SK-N-SH (cell line): ENCODE results near the gene CBX7. TPM values are rescaled to one million over a fixed set of nuclear protein-coding genes. Genes with fewer than 3 reads are reported as not detected.

ENCODE experiments used
- CTCF ChIA-PET: fragments of 300-600, 350-600 bp; formaldehyde crosslinking; extraction: SDS; loops from one replicate; lab custom pipeline; 2021; lab: Yijun Ruan, JAX
- POLR2A ChIA-PET: fragments of 350-600 bp; sonication (Branson Sonifier 250); formaldehyde crosslinking; extraction: SDS; loops from one replicate; lab custom pipeline; 2020; ENCODE audit warnings: antibody characterized with exemption, inconsistent platforms; lab: Yijun Ruan, JAX
- DNase-seq: peaks from one replicate; pipeline ENCODE4 v3.0.0; 2012
- H2AFZ ChIP-seq: fragments of 200-600 bp; sonication (generic); 2 replicates; pipeline ENCODE4 v1.8.1; 2016; ENCODE audit warnings: antibody characterized with exemption, mild to moderate bottlenecking, low read depth
- H3F3A ChIP-seq: fragments of 200-600 bp; sonication (generic); replicated peaks from 2 replicates; pipeline ENCODE3; 2016; ENCODE audit warnings: antibody characterized with exemption, mild to moderate bottlenecking; ENCODE audit not compliant: insufficient read depth
- H3K27ac ChIP-seq, 2 experiments: fragments of 200-500 bp in 1 of 2; fragments of 200-600 bp in 1 of 2; sonication (Bioruptor generic) in 1 of 2; sonication (generic), shearing (Covaris generic) in 1 of 2; 2 replicates each; pipeline versions ENCODE4 v1.5.1 to v1.6.1; 2014 to 2016; ENCODE audit warnings: low read depth in 2 of 2, inconsistent platforms in 1 of 2, low read length in 1 of 2, mild to moderate bottlenecking in 1 of 2, mixed read lengths in 1 of 2
- H3K27me3 ChIP-seq: fragments of 200-600 bp; sonication (generic), shearing (Covaris generic); 2 replicates; pipeline ENCODE4 v1.6.1; 2016; ENCODE audit warnings: mixed run types; ENCODE audit not compliant: insufficient read depth
- H3K36me3 ChIP-seq, 2 experiments: fragments of 200-500 bp in 1 of 2; fragments of 200-600 bp in 1 of 2; sonication (Bioruptor generic) in 1 of 2; sonication (generic) in 1 of 2; replicated peaks in 1 of 2; 2 replicates each; pipeline versions ENCODE3 to v1.5.1; 2014 to 2016; ENCODE audit warnings: low read length in 1 of 2, mild to moderate bottlenecking in 1 of 2; ENCODE audit not compliant: insufficient read depth in 2 of 2, control insufficient read depth in 1 of 2
- H3K4me1 ChIP-seq, 2 experiments: fragments of 200-500 bp in 1 of 2; fragments of 200-600 bp in 1 of 2; sonication (Bioruptor generic) in 1 of 2; sonication (generic), shearing (Covaris generic) in 1 of 2; 2 replicates each; pipeline versions ENCODE4 v1.5.1 to v1.6.1; 2014 to 2016; ENCODE audit warnings: low read depth in 1 of 2, low read length in 1 of 2, mixed run types in 1 of 2; ENCODE audit not compliant: insufficient read depth in 2 of 2, control insufficient read depth in 1 of 2
- H3K4me2 ChIP-seq: fragments of 200-600 bp; sonication (generic), shearing (Covaris generic); 2 replicates; pipeline ENCODE4 v1.6.1; 2017; ENCODE audit warnings: mixed run types
- H3K4me3 ChIP-seq, 2 experiments: fragments of 200-500 bp in 1 of 2; fragments of 200-600 bp in 1 of 2; sonication (Bioruptor generic) in 1 of 2; sonication (generic), shearing (Covaris generic) in 1 of 2; 2 replicates each; pipeline versions ENCODE4 v1.5.1 to v1.8.1; 2014 to 2016; ENCODE audit warnings: low read depth in 2 of 2, inconsistent platforms in 1 of 2, low read length in 1 of 2, mild to moderate bottlenecking in 1 of 2, mixed read lengths in 1 of 2, moderate library complexity in 1 of 2
- H3K79me2 ChIP-seq: fragments of 200-600 bp; sonication (generic); 2 replicates; pipeline ENCODE4 v1.8.1; 2017; ENCODE audit warnings: mild to moderate bottlenecking; ENCODE audit not compliant: insufficient read depth
- H3K9ac ChIP-seq: fragments of 200-600 bp; sonication (generic); 2 replicates; pipeline ENCODE4 v1.6.1; 2017; ENCODE audit warnings: mixed run types
- H3K9me2 ChIP-seq: fragments of 200-600 bp; sonication (generic); 2 replicates; pipeline ENCODE4 v1.6.1; 2017; ENCODE audit warnings: mixed run types
- H3K9me3 ChIP-seq: fragments of 200-600 bp; sonication (generic); 2 replicates; pipeline ENCODE4 v1.6.1; 2017; ENCODE audit warnings: mixed run types, mild to moderate bottlenecking, moderate library complexity
- H4K20me1 ChIP-seq: fragments of 200-600 bp; sonication (generic); 2 replicates; pipeline ENCODE4 v1.6.1; 2017; ENCODE audit warnings: mild to moderate bottlenecking, mixed run types; ENCODE audit not compliant: insufficient read depth
- FOXJ3 ChIP-seq: sonication (generic); formaldehyde crosslinking; IDR thresholded peaks from 2 replicates; pipeline ENCODE4 v1.5.1; 2020; ENCODE audit warnings: mild to moderate bottlenecking, missing genetic modification reagents
- GATA2 ChIP-seq: sonication (generic); formaldehyde crosslinking; IDR thresholded peaks from 2 replicates; pipeline ENCODE4 v1.5.0; 2020; ENCODE audit warnings: mild to moderate bottlenecking, missing genetic modification reagents
- MEF2A ChIP-seq: IDR thresholded peaks from 2 replicates; pipeline ENCODE4 v1.4.0; 2012; ENCODE audit warnings: low read depth, borderline replicate concordance
- RCOR1 ChIP-seq: fragments of 150-350 bp; IDR thresholded peaks from 2 replicates; pipeline ENCODE4 v1.6.1; 2017; ENCODE audit warnings: antibody characterized with exemption, low read length
- RXRA ChIP-seq: IDR thresholded peaks from 2 replicates; pipeline ENCODE4 v1.4.0; 2012; ENCODE audit warnings: low read depth, mild to moderate bottlenecking, borderline replicate concordance
- WGBS: methylation state at CpG from one replicate; pipeline ENCODE4 v1.1.6; 2017; ENCODE audit warnings: low lambda C conversion rate; 5-methylcytosine and 5-hydroxymethylcytosine counted together
- polyA plus RNA-seq, 3 experiments: library from polyadenylated mRNA; depleted of rRNA; stranded (reverse); fragments of >200 nt; gene quantifications; 2 replicates each; pipeline ENCODE4 v1.2.3, GENCODE V29; 2012
- TF ChIP-seq, protein P1 (sequence below): IDR thresholded peaks from 2 replicates; pipeline ENCODE4 v1.6.1; 2012; ENCODE audit warnings: mild to moderate bottlenecking, low read depth, low read length, moderate library complexity

The CBX7 gene
- polyA plus RNA-seq, 1 of the 3 experiments (the other 2 are of a cell fraction) = 2.3 TPM

DNA sequence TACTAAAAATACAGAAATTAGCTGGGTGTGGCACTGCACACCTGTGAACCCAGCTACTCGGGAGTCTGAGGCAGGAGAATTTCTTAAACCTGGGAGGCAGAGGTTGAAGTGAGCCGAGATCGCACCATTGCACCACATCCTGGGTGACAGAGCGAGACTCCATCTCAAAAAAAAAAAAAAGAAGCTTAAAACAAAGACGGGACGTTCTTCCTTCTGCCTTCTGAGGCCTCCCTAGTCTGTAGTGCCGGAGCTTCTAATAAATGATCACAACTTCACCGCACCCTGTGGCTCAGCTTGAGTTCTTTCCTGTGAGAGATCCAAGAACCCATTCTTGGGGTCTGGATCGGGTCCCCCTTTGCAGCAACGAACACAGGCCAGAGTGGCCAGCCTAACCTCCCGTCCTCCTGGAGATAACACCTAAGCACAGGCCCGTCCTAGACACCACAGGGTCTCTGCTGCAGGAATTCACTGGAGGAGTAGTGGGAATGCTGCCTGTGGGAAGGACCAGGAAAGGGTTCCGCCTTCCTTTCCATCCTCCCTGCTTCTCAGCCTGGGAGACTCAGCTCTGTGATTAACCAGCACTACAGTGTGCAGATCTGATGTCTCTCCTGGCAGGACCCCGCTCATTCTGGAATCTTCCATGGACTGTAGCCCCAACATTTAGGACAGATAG is 57.6 kb downstream of the CBX7 start:
- WGBS = 91% methylated on average over 8 of the region's 14 CpGs
- Histone ChIP-seq H3K4me1 (no peaks in the 10 kb centered on the region; a peak in 1 of 4 replicates), H4K20me1 (no peaks in the 10 kb centered on the region), H3K27ac (no peak overlapping the region), H3F3A (no peaks in the 10 kb centered on the region), H3K4me2 (no peak overlapping the region), H3K4me3 (no peak overlapping the region), H3K79me2 (no peaks in the 10 kb centered on the region), H3K9ac (no peak overlapping the region), H2AFZ (no peak overlapping the region), H3K9me3 (no peaks in the 10 kb centered on the region), H3K36me3 (no peaks in the 10 kb centered on the region), H3K27me3 (no peaks in the 10 kb centered on the region), H3K9me2 (no peaks in the 10 kb centered on the region)
- ChIA-PET CTCF (no interaction called here), POLR2A (no interaction called here)
- TF ChIP-seq GATA2 (CRISPR knock-in tag) = no peak
- no peak for DNase-seq

DNA sequence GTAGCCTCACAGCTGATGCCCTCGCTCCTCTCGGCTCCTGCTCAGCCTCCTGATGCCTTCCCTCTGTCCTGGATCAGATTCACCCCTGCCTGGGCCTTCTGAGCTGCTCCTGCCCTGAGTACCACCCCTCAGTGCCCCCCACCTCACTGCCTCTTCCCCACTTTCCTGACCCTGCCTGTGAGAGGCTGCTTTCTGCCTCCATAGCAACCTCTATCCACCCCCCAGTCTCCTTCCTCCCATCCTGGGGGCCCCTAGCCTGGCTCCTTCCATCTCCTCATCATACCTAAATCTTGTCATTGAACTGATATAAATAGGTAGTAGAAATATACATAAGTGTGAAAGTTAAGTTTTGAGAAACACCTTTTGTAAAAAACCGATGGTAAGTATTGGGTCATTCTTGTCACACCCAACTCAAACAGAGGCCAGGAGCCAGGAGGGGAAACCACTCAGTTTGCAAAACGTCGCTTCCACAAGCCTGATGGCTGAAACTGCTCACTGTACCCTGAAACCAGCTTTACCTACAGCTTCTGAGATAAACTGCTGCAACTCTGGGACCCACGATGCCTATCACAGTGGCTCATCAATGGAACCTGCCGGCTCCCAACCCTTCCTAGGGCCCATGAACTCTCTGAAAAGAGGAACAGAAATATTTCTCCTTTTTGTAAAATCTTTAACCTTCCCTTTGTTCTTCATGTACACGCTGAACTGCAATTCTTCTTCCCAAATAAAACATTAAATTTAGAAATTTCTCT is 60.2 kb downstream of the CBX7 start:
- H3K4me2 ChIP-seq = no peak overlapping the region
- 65% methylated on average over 4 of the region's 8 CpGs for WGBS
- ChIA-PET POLR2A (no interaction called here), CTCF (no interaction called here)
- no peaks in the 10 kb centered on the region for H3K9me2 ChIP-seq
- no peak overlapping the region for H3K27ac ChIP-seq
- H3K9ac ChIP-seq = no peak overlapping the region
- no peak overlapping the region for H2AFZ ChIP-seq
- no peaks in the 10 kb centered on the region for H3K79me2 ChIP-seq
- H3K36me3 ChIP-seq = no peaks in the 10 kb centered on the region
- TF ChIP-seq RCOR1 = no peak
- no peak for TF ChIP-seq FOXJ3
- TF ChIP-seq MEF2A = no peak
- TF ChIP-seq, protein P1, sequence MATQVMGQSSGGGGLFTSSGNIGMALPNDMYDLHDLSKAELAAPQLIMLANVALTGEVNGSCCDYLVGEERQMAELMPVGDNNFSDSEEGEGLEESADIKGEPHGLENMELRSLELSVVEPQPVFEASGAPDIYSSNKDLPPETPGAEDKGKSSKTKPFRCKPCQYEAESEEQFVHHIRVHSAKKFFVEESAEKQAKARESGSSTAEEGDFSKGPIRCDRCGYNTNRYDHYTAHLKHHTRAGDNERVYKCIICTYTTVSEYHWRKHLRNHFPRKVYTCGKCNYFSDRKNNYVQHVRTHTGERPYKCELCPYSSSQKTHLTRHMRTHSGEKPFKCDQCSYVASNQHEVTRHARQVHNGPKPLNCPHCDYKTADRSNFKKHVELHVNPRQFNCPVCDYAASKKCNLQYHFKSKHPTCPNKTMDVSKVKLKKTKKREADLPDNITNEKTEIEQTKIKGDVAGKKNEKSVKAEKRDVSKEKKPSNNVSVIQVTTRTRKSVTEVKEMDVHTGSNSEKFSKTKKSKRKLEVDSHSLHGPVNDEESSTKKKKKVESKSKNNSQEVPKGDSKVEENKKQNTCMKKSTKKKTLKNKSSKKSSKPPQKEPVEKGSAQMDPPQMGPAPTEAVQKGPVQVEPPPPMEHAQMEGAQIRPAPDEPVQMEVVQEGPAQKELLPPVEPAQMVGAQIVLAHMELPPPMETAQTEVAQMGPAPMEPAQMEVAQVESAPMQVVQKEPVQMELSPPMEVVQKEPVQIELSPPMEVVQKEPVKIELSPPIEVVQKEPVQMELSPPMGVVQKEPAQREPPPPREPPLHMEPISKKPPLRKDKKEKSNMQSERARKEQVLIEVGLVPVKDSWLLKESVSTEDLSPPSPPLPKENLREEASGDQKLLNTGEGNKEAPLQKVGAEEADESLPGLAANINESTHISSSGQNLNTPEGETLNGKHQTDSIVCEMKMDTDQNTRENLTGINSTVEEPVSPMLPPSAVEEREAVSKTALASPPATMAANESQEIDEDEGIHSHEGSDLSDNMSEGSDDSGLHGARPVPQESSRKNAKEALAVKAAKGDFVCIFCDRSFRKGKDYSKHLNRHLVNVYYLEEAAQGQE = no peak
- TF ChIP-seq RXRA = no peak
- no peaks in the 10 kb centered on the region for H4K20me1 ChIP-seq
- no peak for DNase-seq
- peaks cover 0 to 6% of the 10 kb centered on the region in 2 experiments; a peak in 1 of 4 replicates for H3K4me1 ChIP-seq
- no peak overlapping the region for H3K4me3 ChIP-seq
- no peaks in the 10 kb centered on the region for H3K9me3 ChIP-seq
- H3F3A ChIP-seq = no peaks in the 10 kb centered on the region
- no peaks in the 10 kb centered on the region for H3K27me3 ChIP-seq
